Measurements from ENCODE around the gene PLK3.
"Not testable (repeated sequence)": the region's sequence is repeated elsewhere in the genome, so short reads cannot be mapped to it uniquely, and the experiment has no call there.

The PLK3 gene

DNA sequence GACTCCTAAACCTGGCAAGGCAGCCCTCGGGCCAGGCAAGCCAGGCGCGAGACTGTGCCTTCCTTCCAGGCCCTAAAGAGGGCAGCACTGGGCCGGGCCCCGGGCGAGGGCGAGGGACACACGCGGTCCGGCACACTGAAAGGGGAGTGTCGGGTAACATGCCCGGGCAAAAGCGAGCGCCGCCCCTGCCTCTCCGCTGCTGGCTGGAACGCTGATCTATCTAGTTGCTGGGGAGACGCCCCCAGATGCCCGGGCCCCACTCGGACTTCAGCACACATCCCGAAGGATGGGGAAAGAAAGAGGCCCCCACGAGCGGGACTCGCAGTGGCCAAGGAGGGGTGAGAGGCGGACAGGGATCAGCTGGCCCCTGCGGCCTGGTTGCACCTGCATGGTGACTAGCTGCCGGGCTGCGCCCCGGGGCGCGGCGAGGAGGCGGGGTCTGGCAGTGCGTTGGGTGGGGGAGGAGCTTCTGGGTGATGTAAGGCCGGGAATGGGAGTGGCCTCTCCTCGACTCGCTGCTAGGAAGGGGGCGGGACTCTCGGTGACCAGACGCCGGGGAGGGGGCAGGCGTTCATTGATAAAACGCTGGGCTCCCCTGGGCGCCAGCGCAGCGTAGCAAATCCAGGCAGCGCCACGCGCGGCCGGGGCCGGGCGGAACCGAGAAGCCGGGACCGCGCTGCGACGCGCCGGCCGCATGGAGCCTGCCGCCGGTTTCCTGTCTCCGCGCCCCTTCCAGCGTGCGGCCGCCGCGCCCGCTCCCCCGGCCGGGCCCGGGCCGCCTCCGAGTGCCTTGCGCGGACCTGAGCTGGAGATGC is at the start of gene PLK3:
PLK3 (plus strand) TSS at position 608 of the 815 bp plus-strand sequence; CDS start at position 695, 87 bp downstream.
- H3K4me3 ChIP-seq (ENCODE audit: control insufficient read depth, low read depth, low read length) = peak within 1 kb of the TSS; percentile 84
- TF ChIP-seq, protein P1, sequence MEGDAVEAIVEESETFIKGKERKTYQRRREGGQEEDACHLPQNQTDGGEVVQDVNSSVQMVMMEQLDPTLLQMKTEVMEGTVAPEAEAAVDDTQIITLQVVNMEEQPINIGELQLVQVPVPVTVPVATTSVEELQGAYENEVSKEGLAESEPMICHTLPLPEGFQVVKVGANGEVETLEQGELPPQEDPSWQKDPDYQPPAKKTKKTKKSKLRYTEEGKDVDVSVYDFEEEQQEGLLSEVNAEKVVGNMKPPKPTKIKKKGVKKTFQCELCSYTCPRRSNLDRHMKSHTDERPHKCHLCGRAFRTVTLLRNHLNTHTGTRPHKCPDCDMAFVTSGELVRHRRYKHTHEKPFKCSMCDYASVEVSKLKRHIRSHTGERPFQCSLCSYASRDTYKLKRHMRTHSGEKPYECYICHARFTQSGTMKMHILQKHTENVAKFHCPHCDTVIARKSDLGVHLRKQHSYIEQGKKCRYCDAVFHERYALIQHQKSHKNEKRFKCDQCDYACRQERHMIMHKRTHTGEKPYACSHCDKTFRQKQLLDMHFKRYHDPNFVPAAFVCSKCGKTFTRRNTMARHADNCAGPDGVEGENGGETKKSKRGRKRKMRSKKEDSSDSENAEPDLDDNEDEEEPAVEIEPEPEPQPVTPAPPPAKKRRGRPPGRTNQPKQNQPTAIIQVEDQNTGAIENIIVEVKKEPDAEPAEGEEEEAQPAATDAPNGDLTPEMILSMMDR (conservative IDR thresholded peaks at IDR 0.05; ENCODE audit: control insufficient read depth, insufficient read depth, low read depth, low read length) = peak; percentile 78
- DNase-seq (ENCODE audit: low read depth) = peak; percentile 97

DNA sequence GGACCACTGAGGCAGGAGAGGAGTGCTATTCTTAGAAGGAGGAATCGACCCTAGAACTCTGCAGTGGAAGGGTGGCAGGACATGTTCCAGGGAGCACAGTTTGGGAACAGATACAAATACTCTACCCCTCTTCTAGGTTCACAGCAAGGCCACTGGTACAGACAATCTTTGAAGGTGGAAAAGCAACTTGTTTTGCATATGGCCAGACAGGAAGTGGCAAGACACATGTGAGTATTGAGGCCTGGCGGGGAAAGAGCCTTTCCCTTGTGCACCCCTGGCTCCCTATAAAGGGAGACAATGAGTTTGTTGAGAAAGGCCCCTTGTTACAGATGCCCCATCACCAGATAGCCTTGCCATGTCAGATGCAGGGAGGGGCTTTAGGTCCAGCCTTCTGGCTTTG is 42.8 kb upstream of the PLK3 start:
- no peak for DNase-seq (ENCODE audit: low read depth)
- no peak overlapping the region for H3K4me3 ChIP-seq (ENCODE audit: control insufficient read depth, low read depth, low read length)
- TF ChIP-seq, protein P1 (conservative IDR thresholded peaks at IDR 0.05; ENCODE audit: control insufficient read depth, insufficient read depth, low read depth, low read length) = no peak

DNA sequence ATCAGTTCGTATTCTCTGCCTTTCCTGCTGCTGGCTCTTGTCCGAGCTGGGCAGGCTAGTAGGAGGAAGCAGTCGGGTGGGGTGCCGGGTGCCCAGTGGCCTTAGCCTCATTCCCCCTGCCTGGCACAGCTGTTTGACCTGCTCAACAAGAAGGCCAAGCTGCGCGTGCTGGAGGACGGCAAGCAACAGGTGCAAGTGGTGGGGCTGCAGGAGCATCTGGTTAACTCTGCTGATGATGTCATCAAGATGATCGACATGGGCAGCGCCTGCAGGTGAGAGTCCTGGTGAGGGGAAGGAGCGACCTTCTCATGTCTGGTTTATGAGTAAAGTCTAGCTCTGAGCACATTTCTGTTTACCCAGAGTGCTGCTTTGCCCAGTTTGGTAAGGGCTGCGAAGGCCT is 41.1 kb upstream of the PLK3 start:
- H3K4me3 ChIP-seq (ENCODE audit: control insufficient read depth, low read depth, low read length) = no peak overlapping the region
- TF ChIP-seq, protein P1 (conservative IDR thresholded peaks at IDR 0.05; ENCODE audit: control insufficient read depth, insufficient read depth, low read depth, low read length) = no peak
- no peak for DNase-seq (ENCODE audit: low read depth)

DNA sequence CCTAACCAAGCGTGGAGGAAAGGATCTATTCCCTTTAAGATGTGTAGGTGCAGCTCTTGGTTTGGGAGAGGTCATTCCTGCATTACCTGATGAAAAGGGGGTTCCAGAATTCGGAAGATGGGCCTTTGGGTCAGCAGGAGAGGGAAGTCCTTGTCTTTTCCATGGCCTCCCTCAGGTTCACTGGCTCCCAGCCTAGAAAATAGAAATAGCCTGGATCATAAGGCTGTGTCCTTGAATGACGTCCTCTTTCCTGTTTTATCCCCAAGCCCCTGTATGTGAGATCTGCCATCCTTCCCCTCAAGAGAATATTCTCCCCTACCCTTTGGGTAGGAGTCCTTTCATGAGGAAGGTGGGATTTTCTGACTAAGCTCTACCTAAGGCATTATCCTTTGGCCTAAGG is 39.3 kb upstream of the PLK3 start:
- H3K4me3 ChIP-seq (ENCODE audit: control insufficient read depth, low read depth, low read length) = no peak overlapping the region
- no peak for DNase-seq (ENCODE audit: low read depth)
- TF ChIP-seq, protein P1 (conservative IDR thresholded peaks at IDR 0.05; ENCODE audit: control insufficient read depth, insufficient read depth, low read depth, low read length) = no peak

DNA sequence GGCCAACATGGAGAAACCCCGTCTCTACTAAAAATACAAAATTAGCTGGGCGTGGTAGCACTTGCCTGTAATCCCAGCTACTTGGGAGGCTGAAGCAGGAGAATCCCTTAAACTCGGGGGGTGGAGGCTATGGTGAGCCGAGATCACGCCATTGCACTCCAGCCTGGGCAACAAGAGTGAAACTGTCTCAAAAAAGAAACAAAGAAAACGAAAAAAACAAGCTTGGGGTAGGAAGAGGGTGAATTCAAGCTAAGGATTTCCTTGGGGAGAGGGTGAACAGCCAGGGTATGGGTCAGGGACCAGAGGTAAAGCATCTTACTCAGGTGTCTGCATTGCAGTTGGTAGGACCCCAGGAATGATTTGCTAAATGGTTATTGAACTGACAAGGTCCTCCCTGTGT is 33.8 kb upstream of the PLK3 start:
- DNase-seq (ENCODE audit: low read depth) = not testable (repeated sequence)

DNA sequence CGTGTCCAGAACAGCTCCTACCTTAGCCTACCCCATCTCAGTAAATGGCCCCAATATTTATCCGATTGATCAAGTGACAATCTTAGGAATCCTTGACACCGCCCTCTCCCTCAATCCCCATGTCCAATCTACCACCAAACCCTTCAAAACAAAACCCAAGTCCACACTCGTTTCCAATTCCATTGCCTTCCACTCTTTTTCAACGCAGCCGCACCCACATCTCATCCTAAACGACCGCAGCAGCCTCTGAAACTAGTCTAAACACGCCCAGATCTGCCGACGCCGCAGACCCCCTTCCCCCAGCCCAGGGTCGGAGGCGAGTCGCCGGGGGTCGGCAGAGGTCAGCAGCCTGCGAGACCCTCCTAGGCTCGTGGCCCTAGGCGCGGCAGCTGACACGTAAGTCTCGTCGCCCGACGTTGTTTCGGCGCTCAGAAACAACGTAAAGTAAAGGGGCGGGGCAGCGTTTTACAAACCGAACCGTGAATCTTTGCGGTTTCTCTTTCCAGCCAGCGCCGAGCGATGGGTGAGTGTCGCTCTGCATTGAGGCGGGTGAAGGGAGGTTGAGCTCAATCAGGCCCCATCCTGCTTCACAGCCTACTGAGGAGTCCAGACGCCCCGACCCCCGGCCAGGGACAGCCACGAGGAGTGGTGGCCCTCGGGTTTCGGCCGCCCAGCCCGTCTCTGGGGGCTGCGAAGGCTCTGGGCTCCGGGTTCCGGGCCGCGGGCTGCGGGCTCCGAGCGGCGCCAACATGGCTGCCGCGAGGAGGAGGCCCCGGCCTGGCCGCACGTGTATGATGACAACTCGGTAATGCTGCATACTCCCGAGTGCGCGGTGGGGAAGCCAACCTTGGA is 24.9 kb upstream of the PLK3 start, which contains the start of gene RPS8:
RPS8 (plus strand) TSS at position 463 of the 852 bp plus-strand sequence; CDS start at position 520, 57 bp downstream.
- peak within 1 kb of the TSS; percentile 83 for H3K4me3 ChIP-seq (ENCODE audit: control insufficient read depth, low read depth, low read length)
- TF ChIP-seq, protein P1 (conservative IDR thresholded peaks at IDR 0.05; ENCODE audit: control insufficient read depth, insufficient read depth, low read depth, low read length) = no peak
- DNase-seq (ENCODE audit: low read depth) = peak; percentile 93

More for the DNA sequence above, 33.8 kb upstream of the PLK3 start:
- not testable (repeated sequence) for H3K4me3 ChIP-seq (ENCODE audit: control insufficient read depth, low read depth, low read length)
